ENCODE measurements around the gene AAMP. TPM values are rescaled to one million over a fixed set of nuclear protein-coding genes. Genes with fewer than 3 reads are reported as not detected.

Gene AAMP
- total RNA-seq, 4 donors from 2014 or later, result 97.8 to 163 (median 131) TPM

- Histone ChIP-seq H3K4me1 (peaks cover 12 to 57% (median 31%) of the 10 kb centered on the region in 3 donors), H3K27ac (peak overlapping the region; percentile 90 to 96 (median 93)), H3K4me3 (peak overlapping the region; percentile 72 to 94), H3K9me3 (no peaks in the 10 kb centered on the region), H3K27me3 (no peaks in the 10 kb centered on the region), H3K36me3 (no peaks in the 10 kb centered on the region)
- 0 to 1% methylated on average over 8 to 16 of the region's 47 CpGs for WGBS, 2 donors (ENCODE audit: low coverage in 1 of 2)
- ATAC-seq, result peak; percentile 50
- TF ChIP-seq EP300 (IDR thresholded peaks at IDR 0.05), result no peak
- no peak for TF ChIP-seq POLR2A (IDR thresholded peaks at IDR 0.05)
These were observed 52.3 kb downstream of the AAMP start for GRCh38 chr2:218217360-218218267.

GRCh38 chr2:218216674-218217359 lies 53.1 kb downstream of the AAMP start, which contains the start of gene ARPC2:
Gene ARPC2 (plus strand): TSS chr2:218217189. CDS start chr2:218217471, 282 bp downstream.
- WGBS, 2 donors (ENCODE audit: low coverage in 1 of 2), result 0% methylated on average over 6 of the region's 60 CpGs; no CpG with 5 or more reads in 1 of the 2 donors
- peak; percentile 97 for ATAC-seq
- peaks cover 12 to 49% (median 31%) of the 10 kb centered on the region in 3 donors for H3K4me1 ChIP-seq

GRCh38 chr2:218216336-218216673 lies 53.6 kb downstream of the AAMP start:
- no peak for TF ChIP-seq CTCF (IDR thresholded peaks at IDR 0.05)
- no peak for TF ChIP-seq POLR2A (IDR thresholded peaks at IDR 0.05)
- TF ChIP-seq EP300 (IDR thresholded peaks at IDR 0.05), result no peak
- no peak for TF ChIP-seq POLR2AphosphoS5 (IDR thresholded peaks at IDR 0.05)
- 27% methylated on average over 9 of the region's 9 CpGs for WGBS, 2 donors (ENCODE audit: low coverage in 1 of 2)
- peaks cover 12 to 44% (median 30%) of the 10 kb centered on the region in 3 donors for H3K4me1 ChIP-seq
- H3K27ac ChIP-seq, result peak overlapping the region; percentile 90 to 96 (median 93)
- no peaks in the 10 kb centered on the region for H3K9me3 ChIP-seq
- H3K36me3 ChIP-seq, result no peaks in the 10 kb centered on the region
- peak overlapping the region; percentile 72 to 94 for H3K4me3 ChIP-seq
- ATAC-seq, result no peak
- no peaks in the 10 kb centered on the region for H3K27me3 ChIP-seq

More at GRCh38 chr2:218216674-218217359, 53.1 kb downstream of the AAMP start, which contains the start of gene ARPC2:
- no peaks in the 10 kb centered on the region for H3K27me3 ChIP-seq
- H3K9me3 ChIP-seq, result no peaks in the 10 kb centered on the region
- peak within 1 kb of the TSS; percentile 90 to 96 (median 93) for H3K27ac ChIP-seq
- H3K4me3 ChIP-seq, result peak within 1 kb of the TSS; percentile 72 to 94
- H3K36me3 ChIP-seq, result no peaks in the 10 kb centered on the region
- TF ChIP-seq EP300 (IDR thresholded peaks at IDR 0.05) (no peak), POLR2AphosphoS5 (IDR thresholded peaks at IDR 0.05) (peak; percentile 95), POLR2A (IDR thresholded peaks at IDR 0.05) (peak; percentile 87 to 91), CTCF (IDR thresholded peaks at IDR 0.05) (peak in 3 of 4 experiments; percentile 28 to 63 (median 60))

Other genes with a start within 250 kb of the AAMP start
- not detected for gene RUFY4, start 200.9 kb downstream of the AAMP start, total RNA-seq
- 1 to 10 TPM in 2 of 4 donors, not detected in 2; 2.4 to 3.2 TPM for gene CXCR2, start 144.1 kb downstream of the AAMP start, total RNA-seq
- 1 to 10 TPM in 1 of 4 donors, not detected in 3; 1.8 TPM for gene CXCR1, start 103.2 kb downstream of the AAMP start, total RNA-seq
- 100 to 1,000 TPM; 275 to 314 (median 287) TPM for gene ARPC2, start 52.9 kb downstream of the AAMP start, total RNA-seq
- gene GPBAR1, start 9.1 kb downstream of the AAMP start, total RNA-seq, result 1 to 10 TPM in 2 of 4 donors, under 1 TPM in 2; 0.31 to 4.0 (median 1.4) TPM
- gene PNKD, start 382 bp upstream of the AAMP start, total RNA-seq, result 10 to 100 TPM; 48.6 to 60.2 (median 56.9) TPM
- gene TMBIM1, start 22.4 kb upstream of the AAMP start, total RNA-seq, result 100 to 1,000 TPM; 152 to 245 (median 191) TPM
- gene CATIP, start 86.7 kb upstream of the AAMP start, total RNA-seq, result not detected
- 10 to 100 TPM in 2 of 4 donors, 1 to 10 TPM in 2; 5.9 to 23.0 (median 9.5) TPM for gene SLC11A1, start 112.1 kb upstream of the AAMP start, total RNA-seq
- 100 to 1,000 TPM; 121 to 159 (median 136) TPM for gene CTDSP1, start 129.7 kb upstream of the AAMP start, total RNA-seq
- gene VIL1, start 149.0 kb upstream of the AAMP start, total RNA-seq, result not detected

Measured in gastroesophageal sphincter (tissue), 4 donors.